Measurements from ENCODE around the gene HMGXB3.

HMGXB3 gene

GRCh38 chr5:150052956-150053712, 52.6 kb downstream of the HMGXB3 start:
- no peak for DNase-seq

DNA sequence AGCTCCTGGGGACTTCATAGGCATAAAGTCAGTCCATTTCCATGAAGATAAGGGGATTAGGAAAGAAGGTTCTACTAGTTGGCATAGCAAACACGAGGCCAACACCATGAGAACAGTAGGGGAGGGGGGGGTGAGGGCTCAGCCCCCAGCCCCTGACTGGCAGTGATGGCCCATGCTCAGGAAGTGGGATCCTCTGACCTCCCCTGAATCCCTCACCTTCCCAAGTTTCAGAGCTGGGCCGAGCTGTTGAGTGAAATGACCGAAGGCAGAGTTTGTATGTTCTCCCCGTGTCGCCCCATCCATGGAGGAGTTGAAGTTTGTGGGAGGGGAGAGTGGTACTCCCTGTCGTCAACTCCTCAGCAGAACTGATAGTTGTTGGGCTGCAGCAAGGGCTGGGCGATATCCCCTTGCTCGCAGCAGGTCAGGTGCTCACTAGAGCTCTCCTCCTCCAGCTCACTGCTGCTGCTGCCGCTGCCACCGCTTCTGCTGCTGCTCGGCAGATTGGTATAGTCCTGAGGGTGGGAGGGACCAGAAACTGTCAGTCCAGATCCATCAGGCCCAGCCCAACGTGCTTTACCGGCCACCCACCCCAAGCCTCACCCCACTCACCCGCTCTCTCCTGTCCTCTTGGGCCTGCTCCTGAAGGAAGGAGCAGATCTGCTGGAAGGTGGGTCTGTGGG, 53.3 kb downstream of the HMGXB3 start:
- no peak for DNase-seq

DNA sequence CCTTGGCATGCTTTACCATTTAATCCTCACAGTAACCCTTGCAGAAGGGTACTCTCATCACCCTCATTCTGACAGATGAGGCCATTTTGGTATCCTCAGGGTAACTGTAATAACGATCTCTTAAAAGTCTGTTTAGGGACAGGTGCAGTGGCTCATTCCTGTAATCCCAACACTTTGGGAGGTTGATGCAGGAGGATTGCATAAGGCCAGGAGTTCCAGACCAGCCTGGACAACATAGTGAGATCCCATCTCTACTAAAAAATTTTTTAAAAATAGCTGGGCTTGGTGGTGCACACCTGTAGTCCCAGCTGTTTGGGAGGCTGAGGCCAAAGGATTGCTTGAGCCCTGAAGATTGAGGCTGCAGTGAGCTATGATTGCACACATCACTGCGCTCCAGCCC, 54.0 kb downstream of the HMGXB3 start:
- no peak for DNase-seq

- no peak for DNase-seq
These were observed 55.0 kb downstream of the HMGXB3 start for GRCh38 chr5:150055326-150056074.

GRCh38 chr5:150056075-150056443, 55.5 kb downstream of the HMGXB3 start:
- no peak for DNase-seq

GRCh38 chr5:150057052-150057451, 56.5 kb downstream of the HMGXB3 start:
- DNase-seq: no peak

- DNase-seq: no peak
These were observed 57.0 kb downstream of the HMGXB3 start for GRCh38 chr5:150057511-150057910.

DNA sequence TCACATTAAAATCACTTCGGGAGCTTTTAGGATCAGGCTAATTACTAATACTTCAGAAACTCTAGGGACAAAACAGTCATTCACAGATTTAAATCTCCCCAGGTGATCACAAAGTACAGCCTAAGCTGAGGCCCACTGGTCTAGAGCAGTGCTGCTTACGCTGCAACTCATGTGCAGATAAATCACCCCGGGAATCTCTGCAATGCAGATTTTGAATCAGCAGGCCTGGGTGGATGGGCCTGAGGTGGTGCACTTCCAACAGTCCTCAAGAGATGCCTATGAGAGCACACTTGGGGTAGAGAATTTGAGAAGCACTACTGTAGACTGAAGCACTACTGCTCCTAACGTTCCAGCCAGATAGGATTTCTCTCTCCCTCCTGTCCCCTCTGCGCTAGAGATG, 57.5 kb downstream of the HMGXB3 start:
- DNase-seq: no peak

DNA sequence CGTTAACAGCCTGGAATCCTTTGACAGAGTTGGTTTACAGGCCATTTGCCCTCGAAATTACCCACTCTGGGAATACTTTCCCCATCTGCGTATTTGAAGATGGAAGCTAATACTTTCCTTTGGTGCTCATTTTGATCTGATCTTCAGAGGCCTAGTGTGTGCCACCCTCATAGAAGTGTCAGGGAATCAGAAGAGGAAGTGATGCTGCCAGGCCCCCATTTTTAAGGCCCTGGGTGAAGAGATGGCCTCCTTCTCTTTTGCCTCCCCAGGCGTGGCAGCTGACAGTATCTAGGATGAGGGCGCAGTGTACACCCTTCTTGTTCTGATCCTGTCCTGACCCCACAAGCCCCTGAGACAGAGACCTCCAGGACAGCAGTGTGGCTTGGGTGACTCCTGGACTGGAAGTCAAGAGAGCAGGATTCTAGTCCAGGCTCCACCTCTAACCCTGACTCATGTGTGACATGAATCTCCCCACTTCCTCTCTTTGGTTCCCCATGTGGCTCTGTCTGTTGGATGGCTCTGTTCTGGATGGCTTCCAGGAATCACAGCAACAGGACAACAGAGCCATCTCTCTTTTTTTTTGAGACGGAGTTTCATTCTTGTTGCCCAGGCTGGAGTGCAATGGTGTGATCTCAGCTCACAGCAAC, 58.1 kb downstream of the HMGXB3 start:
- DNase-seq: no peak

- no peak for DNase-seq
These were observed 59.1 kb downstream of the HMGXB3 start for GRCh38 chr5:150059623-150060022.

GRCh38 chr5:150060471-150060870, 59.9 kb downstream of the HMGXB3 start:
- DNase-seq: no peak

DNA sequence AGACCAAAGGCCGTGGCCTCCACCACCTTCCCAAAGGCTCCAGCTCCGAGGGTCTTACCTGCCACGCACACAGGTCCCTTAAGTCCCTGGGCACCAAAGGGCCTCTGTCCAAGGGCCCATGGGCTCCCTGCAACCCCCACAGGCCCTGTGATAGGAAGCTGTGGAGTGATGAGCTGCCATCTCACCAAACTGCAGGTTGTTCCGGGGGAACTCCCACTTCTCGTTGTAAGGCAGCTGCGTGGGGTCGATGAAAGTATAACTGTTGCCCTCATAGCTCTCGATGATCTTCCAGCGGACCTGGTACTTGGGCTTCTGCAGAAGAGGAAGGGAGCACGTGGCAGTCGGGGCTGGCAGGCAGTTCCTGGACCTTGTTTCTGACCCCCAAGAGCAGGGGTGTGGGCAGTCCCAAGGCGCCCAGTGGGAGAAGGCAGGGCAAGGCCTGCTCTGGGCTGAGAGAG, 61.0 kb downstream of the HMGXB3 start:
- no peak for DNase-seq

- DNase-seq: no peak
These were observed 61.8 kb downstream of the HMGXB3 start for GRCh38 chr5:150062216-150062922.

DNA sequence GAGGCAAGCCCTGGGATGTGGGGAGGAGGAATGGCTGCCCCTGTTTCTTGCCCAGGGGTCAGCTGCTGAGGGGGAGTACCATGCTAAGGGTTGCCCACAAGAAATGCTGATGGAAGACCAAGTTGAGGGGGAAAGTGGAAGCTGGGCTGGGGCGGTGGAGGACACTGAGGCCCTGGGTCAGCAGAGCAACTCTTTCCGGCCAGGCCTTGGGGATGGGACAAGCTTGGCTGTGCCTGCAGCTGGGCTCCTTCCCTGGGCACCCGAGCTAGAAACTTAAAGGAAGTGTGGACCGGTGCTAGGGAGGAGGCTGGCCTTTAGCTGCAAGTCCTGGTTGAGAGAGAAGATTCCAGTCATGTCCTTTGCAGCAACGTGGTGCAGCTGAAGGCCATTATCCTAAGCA, 63.1 kb downstream of the HMGXB3 start:
- no peak for DNase-seq

GRCh38 chr5:150064681-150065220, 64.2 kb downstream of the HMGXB3 start:
- no peak for DNase-seq

DNA sequence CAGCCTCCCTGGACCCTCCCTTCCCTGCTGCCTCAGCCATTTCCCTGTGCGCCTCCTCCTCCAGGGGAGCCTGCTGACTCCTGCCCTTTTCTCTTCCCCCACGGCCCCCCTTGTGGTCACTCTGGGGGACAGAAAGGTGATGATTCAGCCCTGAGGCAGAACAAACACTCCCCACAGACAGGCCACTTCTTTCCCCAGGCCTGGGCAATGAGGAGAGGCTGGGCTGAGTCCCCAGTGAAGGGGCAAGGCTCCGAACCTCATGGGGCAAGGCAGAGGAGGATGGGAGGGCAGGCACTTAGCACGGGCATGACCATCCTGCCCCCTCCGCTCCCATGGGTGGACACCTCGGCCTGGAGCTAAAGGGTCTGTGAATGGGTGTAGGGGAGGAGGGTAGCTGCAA, 64.8 kb downstream of the HMGXB3 start:
- no peak for DNase-seq

DNA sequence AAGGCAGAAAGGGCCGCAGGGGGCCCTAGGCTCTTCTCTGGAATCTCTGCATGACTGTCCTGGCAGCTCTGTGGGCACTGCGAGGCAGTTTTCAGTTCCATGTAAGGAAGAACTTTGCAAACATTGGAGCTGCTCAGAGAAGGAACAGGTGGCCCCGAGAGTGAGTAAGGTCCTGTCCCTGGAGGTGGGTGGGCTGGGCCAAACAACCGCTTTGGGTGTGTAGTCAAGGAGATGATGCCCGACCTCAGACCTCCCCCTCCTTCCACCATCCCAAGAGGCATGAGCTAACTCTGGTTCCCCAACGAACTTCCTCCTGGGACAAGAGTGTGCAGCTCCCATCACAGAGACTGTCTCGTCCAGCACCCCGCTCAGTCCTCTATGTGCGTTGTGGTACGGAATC, 65.3 kb downstream of the HMGXB3 start:
- DNase-seq: no peak

DNA sequence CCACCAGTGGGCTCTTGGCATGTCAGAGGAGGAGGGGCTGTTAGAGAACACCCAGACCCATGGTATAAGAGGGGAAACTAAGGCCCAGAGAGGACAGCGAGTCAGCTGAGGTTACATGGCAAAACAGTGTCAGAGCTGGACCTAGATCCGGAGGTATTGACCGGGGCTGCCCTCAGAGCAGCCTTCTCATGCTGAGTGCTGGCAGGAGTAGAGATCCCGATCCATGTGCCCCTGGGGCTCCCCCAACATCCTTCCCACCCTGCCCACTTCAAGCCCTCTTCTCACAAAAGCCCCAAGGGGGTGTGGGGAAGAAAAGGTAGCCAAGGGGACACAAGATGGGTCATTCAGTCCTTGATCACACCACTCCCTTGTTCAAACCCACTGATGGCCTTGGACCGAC, 65.9 kb downstream of the HMGXB3 start:
- no peak for DNase-seq

DNA sequence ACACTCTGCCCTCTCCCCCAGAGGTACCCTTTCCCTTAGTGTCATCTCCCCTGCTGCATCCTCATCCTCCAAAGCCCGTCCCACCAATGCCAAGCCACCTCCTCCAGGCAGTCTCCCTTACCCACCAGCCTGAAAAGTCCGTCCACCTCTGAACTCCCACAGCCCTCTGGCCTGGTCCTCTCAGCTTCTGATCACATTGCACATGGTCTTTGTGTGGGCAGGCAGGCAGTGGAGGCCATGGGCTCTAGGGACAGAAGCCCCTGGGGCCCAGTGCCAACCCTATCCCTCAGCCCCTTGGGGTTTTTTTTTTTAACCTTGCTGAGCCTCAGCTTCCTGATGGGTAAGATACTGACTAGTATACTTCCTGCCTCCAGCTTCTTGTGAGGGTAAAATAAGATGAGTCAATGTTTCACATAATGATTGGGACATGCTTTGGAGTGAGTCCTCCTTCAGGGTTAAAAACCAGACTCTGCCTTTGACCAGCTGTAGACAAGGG, 66.4 kb downstream of the HMGXB3 start:
- DNase-seq: no peak

GRCh38 chr5:150067405-150067960, 66.9 kb downstream of the HMGXB3 start:
- DNase-seq: no peak

DNA sequence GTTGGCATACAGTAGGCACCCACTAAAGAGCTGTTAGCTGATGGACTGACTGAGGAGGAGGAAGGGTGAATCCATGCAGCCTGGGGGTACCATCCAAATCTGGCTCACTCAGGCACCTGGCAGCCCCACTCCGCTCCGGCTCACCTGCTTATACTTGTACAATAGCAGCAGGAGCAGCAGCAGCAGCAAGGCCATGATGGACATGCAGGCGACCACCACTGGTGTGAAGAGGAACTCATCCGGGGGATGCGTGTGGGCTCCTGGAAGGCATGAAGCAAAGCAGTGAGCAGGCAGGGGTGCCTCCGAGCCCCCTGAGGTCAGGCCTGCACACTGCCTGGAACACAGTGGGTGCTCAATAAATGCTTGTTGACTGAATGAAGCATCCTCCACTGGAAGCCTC, 67.5 kb downstream of the HMGXB3 start:
- no peak for DNase-seq

DNA sequence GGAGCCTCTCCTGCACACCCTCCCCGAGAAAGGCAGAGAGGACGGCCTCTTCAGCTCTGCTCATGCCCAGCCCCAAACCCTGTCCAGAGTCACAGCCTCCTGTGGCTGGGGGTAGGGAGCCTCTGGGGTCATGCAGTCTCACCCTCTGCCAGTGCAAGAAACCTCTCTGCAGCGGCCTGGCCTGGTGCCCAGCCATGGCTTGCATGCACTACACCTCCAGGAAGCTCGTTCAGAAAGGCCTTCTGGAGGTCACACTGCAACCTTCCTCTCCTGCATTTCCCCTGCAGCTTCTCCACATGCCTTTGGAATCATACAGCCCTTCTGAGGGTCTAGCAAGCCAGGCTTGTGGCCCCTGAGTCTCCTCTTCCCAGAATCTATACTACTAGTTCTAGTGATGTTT, 67.9 kb downstream of the HMGXB3 start:
- DNase-seq: no peak

Measured in NCI-H2227 treated with DMSO at 0.1 percent for 48 hours (cell line).